Adrenal gland (tissue), 12 donors: Measurements from ENCODE around the gene CDC25B. TPM values are rescaled to one million over a fixed set of nuclear protein-coding genes. Genes with fewer than 3 reads are reported as not detected.

Experiments used
- DNase-seq, 7 donors: peaks; one replicate each; pipeline ENCODE4 v3.0.0-alpha.2; 2019 to 2020
- H3K27ac ChIP-seq, 5 donors: fragments of 200-600 bp; sonication (generic) in 4 of 5; 1 replicate in 3 of 5; 2 replicates in 2 of 5; pipeline versions ENCODE4 v1.5.1 to v1.8.0; 2016 to 2020; ENCODE audit warnings: mild to moderate bottlenecking in 1 of 5
- H3K27me3 ChIP-seq: fragments of 200-600 bp; 2 replicates; pipeline ENCODE4 v1.8.0; 2021
- H3K36me3 ChIP-seq, 2 donors: fragments of 200-600 bp; replicated peaks in 1 of 2; 1 replicate in 1 of 2; 2 replicates in 1 of 2; pipeline versions ENCODE4 v1.5.1 to v1.8.0; 2018 to 2022
- H3K4me1 ChIP-seq, 2 donors: fragments of 200-600 bp; replicated peaks in 1 of 2; 1 replicate in 1 of 2; 2 replicates in 1 of 2; pipeline versions ENCODE4 v1.5.1 to v1.8.0; 2018 to 2021
- H3K4me3 ChIP-seq, 4 donors: fragments of 200-600 bp; sonication (generic) in 3 of 4; one replicate each; pipeline ENCODE4 v1.5.1; 2016 to 2018
- H3K9me3 ChIP-seq, 3 donors: fragments of 200-600 bp; sonication (generic) in 1 of 3; replicated peaks in 1 of 3; 1 replicate in 2 of 3; 2 replicates in 1 of 3; pipeline versions ENCODE4 v1.5.1 to v1.8.0; 2016 to 2021
- CTCF ChIP-seq, 6 experiments: fragments of 450-650 bp in 4 of 6; fragments of 200-600 bp in 2 of 6; sonication (generic) in 1 of 6; IDR thresholded peaks; 1 replicate in 5 of 6; 2 replicates in 1 of 6; pipeline versions ENCODE4 v1.5.1 to v1.8.0; 2016 to 2021; ENCODE audit warnings: antibody characterized with exemption in 6 of 6, mild to moderate bottlenecking in 2 of 6, moderate library complexity in 1 of 6
- POLR2A ChIP-seq, 2 donors: fragments of 450-650 bp; IDR thresholded peaks; one replicate each; pipeline ENCODE4 v1.6.1; 2017; ENCODE audit warnings: antibody characterized with exemption in 2 of 2, mild to moderate bottlenecking in 2 of 2, moderate library complexity in 1 of 2
- WGBS, 4 donors: extraction: QIAGEN DNeasy Blood & Tissue Kit in 2 of 4; methylation state at CpG; one replicate each; pipeline versions ENCODE4 v1.1.5 to v1.1.7; 2013 to 2017; 5-methylcytosine and 5-hydroxymethylcytosine counted together
- intact Hi-C, 2 donors: fragments of 100-400 bp; cut with DNase I; formaldehyde crosslinking; loops; one replicate each; pipeline versions ENCODE4 v1.14.1 to v1.15.0; 2022 to 2023
- polyA plus RNA-seq, 3 donors: library from polyadenylated mRNA; stranded (reverse); fragments of 200-250 nt in 2 of 3; fragments of 350-450 nt in 1 of 3; fragmentation: Illumina TruSeq in 1 of 3; extraction: RNeasy Lipid Tissue Mini Kit (QIAGEN cat#74804) in 1 of 3; gene quantifications; one replicate each; pipeline ENCODE4 v1.2.3, GENCODE V29; 2013 to 2014
- total RNA-seq, 9 donors: library from RNA; depleted of rRNA in 4 of 9; stranded (reverse); fragments of >200 nt in 4 of 9; fragments of 120-200 nt in 1 of 9; fragmentation: NEBNext Ultra II Directional in 1 of 9; extraction: Animal tissue kit (Norgen Biotek cat#: 25700) in 1 of 9; gene quantifications; one replicate each; pipeline versions ENCODE4 v1.1.0 to v1.2.4, GENCODE V29; 2013 to 2023
- donor health status: healthy with polysubstance abuse.
- donor health status: Bipolar disorder and iron deficiency.
- donor health status: DM: yes; HTN: yes; CAD: no.
- donor health status: DM: no; HTN: no; CAD: no.
- donor health status: DM: no; HTN: no; CAD: no.
- donor health status: DM: yes; HTN: yes; CAD: no.

Gene CDC25B
- total and polyA plus RNA-seq, 12 donors = 5.5 to 61.7 (median 14.7) TPM

- DNase-seq = peak in 1 of 7 donors; percentile 21
- no peak for TF ChIP-seq CTCF (IDR thresholded peaks at IDR 0.05)
- no peak for TF ChIP-seq POLR2A (IDR thresholded peaks at IDR 0.05)
- Histone ChIP-seq H3K4me1 (peaks cover 0 to 27% of the 10 kb centered on the region in 2 donors), H3K4me3 (peak overlapping the region in 1 of 4 donors; percentile 71), H3K27ac (peak overlapping the region in 3 of 5 donors; percentile 74 to 97 (median 93)), H3K36me3 (no peaks in the 10 kb centered on the region), H3K27me3 (no peaks in the 10 kb centered on the region), H3K9me3 (no peaks in the 10 kb centered on the region)
- WGBS, 4 donors = 82 to 84% (median 83%) methylated on average over 19 to 25 of the region's 25 CpGs
- intact Hi-C loops = no loop called here
These were observed 1.2 kb upstream of the CDC25B start for GRCh38 chr20:3794701-3795420.

GRCh38 chr20:3796477-3797225 is 541 bp downstream of the CDC25B start:
- intact Hi-C loops = no loop called here
- peak in 1 of 7 donors; percentile 28 for DNase-seq
- peak overlapping the region in 2 of 4 donors; percentile 71 to 77 for H3K4me3 ChIP-seq
- peak overlapping the region in 2 of 5 donors; percentile 87 to 93 for H3K27ac ChIP-seq
- no peaks in the 10 kb centered on the region for H3K9me3 ChIP-seq
- peaks cover 0 to 28% of the 10 kb centered on the region in 2 donors for H3K4me1 ChIP-seq
- peaks cover 0 to 14% of the 10 kb centered on the region in 2 donors for H3K36me3 ChIP-seq
- no peak for TF ChIP-seq CTCF (IDR thresholded peaks at IDR 0.05)
- TF ChIP-seq POLR2A (IDR thresholded peaks at IDR 0.05) = no peak
- no peaks in the 10 kb centered on the region for H3K27me3 ChIP-seq
- 14 to 68% (median 35%) methylated on average over 5 to 33 of the region's 33 CpGs for WGBS, 4 donors

- intact Hi-C loops = no loop called here
- peaks cover 0 to 28% of the 10 kb centered on the region in 2 donors for H3K4me1 ChIP-seq
- 87 to 91% (median 90%) methylated on average over 4 to 5 of the region's 5 CpGs for WGBS, 4 donors
- H3K4me3 ChIP-seq = no peak overlapping the region
- DNase-seq = peak in 1 of 7 donors; percentile 21
- H3K36me3 ChIP-seq = peaks cover 0 to 19% of the 10 kb centered on the region in 2 donors
- no peak for TF ChIP-seq CTCF (IDR thresholded peaks at IDR 0.05)
- no peak for TF ChIP-seq POLR2A (IDR thresholded peaks at IDR 0.05)
- H3K27ac ChIP-seq = no peak overlapping the region
- H3K9me3 ChIP-seq = no peaks in the 10 kb centered on the region
- H3K27me3 ChIP-seq = no peaks in the 10 kb centered on the region
These were observed 1.1 kb downstream of the CDC25B start for GRCh38 chr20:3797226-3797545.

- TF ChIP-seq POLR2A (IDR thresholded peaks at IDR 0.05) = no peak
- TF ChIP-seq CTCF (IDR thresholded peaks at IDR 0.05) = no peak
- peak in 1 of 7 donors; percentile 21 for DNase-seq
- H3K4me3 ChIP-seq = no peak overlapping the region
- 80 to 83% (median 81%) methylated on average over 15 to 19 of the region's 19 CpGs for WGBS, 4 donors
- intact Hi-C loops = no loop called here
- H3K9me3 ChIP-seq = no peaks in the 10 kb centered on the region
- no peaks in the 10 kb centered on the region for H3K27me3 ChIP-seq
- H3K4me1 ChIP-seq = peaks cover 0 to 28% of the 10 kb centered on the region in 2 donors
- peaks cover 0 to 25% of the 10 kb centered on the region in 2 donors for H3K36me3 ChIP-seq
- H3K27ac ChIP-seq = no peak overlapping the region
These were observed 1.7 kb downstream of the CDC25B start for GRCh38 chr20:3797592-3798372.
